H1 (cell line): Measurements from ENCODE around the gene NRBF2. TPM values are rescaled to one million over a fixed set of nuclear protein-coding genes. Genes with fewer than 3 reads are reported as not detected.

Experiments
- CTCF ChIA-PET: fragments of 300-600 bp; sonication (Branson Sonifier 250); formaldehyde crosslinking; loops from one replicate; lab custom pipeline; 2021; ENCODE audit not compliant: partially characterized antibody; lab: Charles Lee
- POLR2A ChIA-PET: fragments of 300-600 bp; sonication (Branson Sonifier 250); formaldehyde crosslinking; loops from one replicate; lab custom pipeline; 2021; ENCODE audit warnings: inconsistent platforms; ENCODE audit not compliant: partially characterized antibody; lab: Charles Lee
- DNase-seq, 2 experiments: peaks; one replicate each; pipeline versions ENCODE4 v3.0.0 to v3.0.0-alpha.2; 2010 to 2022; ENCODE audit warnings: low spot score in 2 of 2, low read depth in 1 of 2, mixed read lengths in 1 of 2
- FAIRE-seq: peaks from 2 replicates; lab custom pipeline; 2011; peaks lifted over from hg19 to GRCh38; lab: Jason Lieb, UNC
- H2AFZ ChIP-seq: 2 replicates; pipeline ENCODE4 v1.8.1; 2012; ENCODE audit warnings: low read length, inconsistent platforms
- H2AK5ac ChIP-seq: 2 replicates; pipeline ENCODE4 v1.6.1; 2013; ENCODE audit warnings: low read depth, low read length
- H2BK120ac ChIP-seq: replicated peaks from 2 replicates; pipeline ENCODE3; 2013; ENCODE audit warnings: low read depth, low read length, inconsistent platforms
- H2BK12ac ChIP-seq: 2 replicates; pipeline ENCODE4 v1.6.1; 2013; ENCODE audit warnings: low read depth, low read length
- H2BK15ac ChIP-seq: 2 replicates; pipeline ENCODE4 v1.6.1; 2013; ENCODE audit warnings: low read length
- H2BK20ac ChIP-seq: 2 replicates; pipeline ENCODE4 v1.6.1; 2013; ENCODE audit warnings: low read length
- H2BK5ac ChIP-seq: 2 replicates; pipeline ENCODE4 v1.6.1; 2013; ENCODE audit warnings: low read depth, low read length
- H3K14ac ChIP-seq: 2 replicates; pipeline ENCODE4 v1.6.1; 2013; ENCODE audit warnings: inconsistent platforms; ENCODE audit not compliant: insufficient read length
- H3K18ac ChIP-seq: 2 replicates; pipeline ENCODE4 v1.6.1; 2013; ENCODE audit warnings: low read length; ENCODE audit errors: extremely low read depth
- H3K23ac ChIP-seq: 2 replicates; pipeline ENCODE4 v1.6.1; 2013; ENCODE audit warnings: inconsistent platforms; ENCODE audit not compliant: insufficient read length
- H3K23me2 ChIP-seq: 2 replicates; pipeline ENCODE4 v1.6.1; 2013; ENCODE audit warnings: low read depth, low read length
- H3K27ac ChIP-seq: 2 replicates; pipeline ENCODE4 v1.6.1; 2011; ENCODE audit warnings: low read depth, low read length, inconsistent platforms
- H3K27me3 ChIP-seq, 4 experiments: replicated peaks in 1 of 4; 1 replicate in 1 of 4; 2 replicates in 3 of 4; pipeline versions ENCODE4 v1.6.1 to v1.8.1; 2011 to 2013; ENCODE audit warnings: low read length in 3 of 4, mild to moderate bottlenecking in 3 of 4, inconsistent platforms in 2 of 4, mixed read lengths in 2 of 4, moderate library complexity in 1 of 4; ENCODE audit not compliant: control insufficient read depth in 3 of 4, insufficient read depth in 3 of 4; ENCODE audit errors: extremely low read depth in 1 of 4
- H3K36me3 ChIP-seq, 4 experiments: 2 replicates each; pipeline versions ENCODE4 v1.6.1 to v1.8.1; 2011 to 2013; ENCODE audit warnings: mild to moderate bottlenecking in 4 of 4, low read length in 3 of 4, moderate library complexity in 2 of 4, control low read depth in 1 of 4, inconsistent platforms in 1 of 4; ENCODE audit not compliant: insufficient read depth in 4 of 4, control insufficient read depth in 2 of 4
- H3K4ac ChIP-seq: replicated peaks from 2 replicates; pipeline ENCODE3; 2013; ENCODE audit warnings: low read length, low read depth, mixed read lengths, inconsistent platforms; ENCODE audit not compliant: insufficient read length
- H3K4me1 ChIP-seq, 4 experiments: replicated peaks in 1 of 4; 1 replicate in 1 of 4; 2 replicates in 3 of 4; pipeline versions ENCODE4 v1.6.1 to v1.8.1; 2011 to 2013; ENCODE audit warnings: low read length in 3 of 4, inconsistent platforms in 2 of 4, mixed read lengths in 1 of 4; ENCODE audit not compliant: insufficient read depth in 4 of 4, control insufficient read depth in 3 of 4
- H3K4me2 ChIP-seq, 2 experiments: 2 replicates each; pipeline versions ENCODE4 v1.6.1 to v1.8.1; 2011 to 2013; ENCODE audit warnings: low read depth in 2 of 2, low read length in 2 of 2, control low read depth in 1 of 2, inconsistent platforms in 1 of 2, mild to moderate bottlenecking in 1 of 2; ENCODE audit not compliant: insufficient read depth in 1 of 2
- H3K4me3 ChIP-seq, 4 experiments: fragments of 200-600, 300-600 bp in 1 of 4; sonication (generic), shearing (Covaris generic), sonication (Bioruptor Twin) in 1 of 4; 2 replicates each; pipeline versions ENCODE4 v1.5.1 to v1.8.1; 2011 to 2016; ENCODE audit warnings: low read length in 4 of 4, low read depth in 3 of 4, control low read depth in 2 of 4, inconsistent platforms in 2 of 4, mild to moderate bottlenecking in 2 of 4, mixed read lengths in 1 of 4, moderate library complexity in 1 of 4; ENCODE audit not compliant: insufficient read depth in 2 of 4; ENCODE audit errors: extremely low read depth in 1 of 4
- H3K56ac ChIP-seq: replicated peaks from 2 replicates; pipeline ENCODE3; 2013; ENCODE audit warnings: low read depth, mild to moderate bottlenecking, mixed read lengths, low read length, inconsistent platforms; ENCODE audit not compliant: insufficient read length
- H3K79me1 ChIP-seq: 2 replicates; pipeline ENCODE4 v1.6.1; 2013; ENCODE audit warnings: low read depth, low read length, control low read depth
- H3K79me2 ChIP-seq, 2 experiments: 2 replicates each; pipeline versions ENCODE4 v1.6.1 to v1.8.1; 2012 to 2013; ENCODE audit warnings: low read length in 2 of 2, mild to moderate bottlenecking in 2 of 2, inconsistent platforms in 1 of 2; ENCODE audit not compliant: insufficient read depth in 2 of 2, control insufficient read depth in 1 of 2
- H3K9ac ChIP-seq, 4 experiments: replicated peaks in 1 of 4; 1 replicate in 1 of 4; 2 replicates in 3 of 4; pipeline versions ENCODE4 v1.6.1 to v1.8.1; 2011 to 2013; ENCODE audit warnings: low read depth in 3 of 4, low read length in 3 of 4, control low read depth in 2 of 4, mild to moderate bottlenecking in 2 of 4, moderate library complexity in 2 of 4, inconsistent platforms in 1 of 4; ENCODE audit errors: extremely low read depth in 1 of 4
- H3K9me3 ChIP-seq, 2 experiments: 2 replicates each; pipeline versions ENCODE4 v1.6.1 to v1.8.1; 2012 to 2013; ENCODE audit warnings: mild to moderate bottlenecking in 2 of 2, moderate library complexity in 2 of 2, control low read depth in 1 of 2, inconsistent platforms in 1 of 2, low read depth in 1 of 2, low read length in 1 of 2, mixed read lengths in 1 of 2; ENCODE audit not compliant: insufficient read depth in 2 of 2
- H4K20me1 ChIP-seq, 2 experiments: replicated peaks in 1 of 2; 2 replicates each; pipeline versions ENCODE3 to v1.8.1; 2011 to 2013; ENCODE audit warnings: inconsistent platforms in 2 of 2, low read length in 2 of 2, mild to moderate bottlenecking in 1 of 2; ENCODE audit not compliant: insufficient read depth in 2 of 2, control insufficient read depth in 1 of 2
- H4K5ac ChIP-seq: 2 replicates; pipeline ENCODE4 v1.6.1; 2013; ENCODE audit warnings: low read length, low read depth, mixed read lengths, inconsistent platforms; ENCODE audit not compliant: insufficient read length
- H4K8ac ChIP-seq: 2 replicates; pipeline ENCODE4 v1.8.0; 2013; ENCODE audit warnings: mild to moderate bottlenecking, moderate library complexity, low read length, inconsistent platforms; ENCODE audit not compliant: insufficient read depth; ENCODE audit errors: extremely low read depth
- H4K91ac ChIP-seq: replicated peaks from 2 replicates; pipeline ENCODE3; 2013; ENCODE audit warnings: low read length, mixed read lengths, inconsistent platforms; ENCODE audit not compliant: insufficient read length
- BRCA1 ChIP-seq: IDR thresholded peaks from 2 replicates; pipeline ENCODE4 v1.6.1; 2012; ENCODE audit warnings: low read depth, low read length, improper control_type of control experiment
- CBX8 ChIP-seq: fragments of 300-800, 300-1000 bp; sonication (generic); IDR thresholded peaks from 2 replicates; pipeline ENCODE4 v1.7.1; 2016; ENCODE audit warnings: low read depth, low read length, borderline replicate concordance
- CHD1 ChIP-seq: IDR thresholded peaks from 2 replicates; pipeline ENCODE4 v1.6.1; 2012; ENCODE audit warnings: low read depth, low read length, improper control_type of control experiment
- CTBP2 ChIP-seq: IDR thresholded peaks from 2 replicates; pipeline ENCODE4 v1.7.0; 2011; ENCODE audit warnings: borderline replicate concordance, mild to moderate bottlenecking, moderate library complexity, mixed read lengths, low read length; ENCODE audit not compliant: insufficient read depth, insufficient read length
- NRF1 ChIP-seq: IDR thresholded peaks from 2 replicates; pipeline ENCODE4 v1.6.1; 2011; ENCODE audit warnings: mild to moderate bottlenecking, low read depth, low read length, improper control_type of control experiment
- RNF2 ChIP-seq: fragments of 200-900, 300-1000 bp; sonication (generic); IDR thresholded peaks from 2 replicates; pipeline ENCODE4 v1.7.1; 2016; ENCODE audit warnings: borderline replicate concordance, low read depth, mild to moderate bottlenecking, antibody characterized with exemption, low read length; ENCODE audit not compliant: poor library complexity, severe bottlenecking; ENCODE audit errors: missing control alignments
- SP1 ChIP-seq: IDR thresholded peaks from 2 replicates; pipeline ENCODE4 v1.6.1; 2011; ENCODE audit warnings: low read depth, low read length
- USF2 ChIP-seq: IDR thresholded peaks from 2 replicates; pipeline ENCODE4 v1.6.1; 2011; ENCODE audit warnings: low read length, improper control_type of control experiment
- ZNF274 ChIP-seq: IDR thresholded peaks from 2 replicates; pipeline ENCODE4 v1.7.0; 2012; ENCODE audit warnings: low read length, borderline replicate concordance; ENCODE audit errors: extremely low read depth
- WGBS, 2 experiments: shearing (Covaris generic) in 1 of 2; methylation state at CpG; one replicate each; pipeline versions ENCODE4 v1.1.6 to v1.1.7; 2013 to 2015; ENCODE audit warnings: low lambda C conversion rate in 2 of 2, mixed read lengths in 2 of 2, inconsistent platforms in 1 of 2, low coverage in 1 of 2, missing lambda C conversion rate in 1 of 2; ENCODE audit not compliant: insufficient replicate concordance in 2 of 2, insufficient coverage in 1 of 2, insufficient read length in 1 of 2; ENCODE audit errors: extremely low coverage in 1 of 2, missing lambda C conversion rate in 1 of 2; 5-methylcytosine and 5-hydroxymethylcytosine counted together
- polyA plus RNA-seq, 7 experiments: library from polyadenylated mRNA; depleted of rRNA in 3 of 7; stranded (reverse) in 5 of 7; unstranded in 2 of 7; fragments of >200 nt in 5 of 7; fragments of 200-250 nt in 2 of 7; gene quantifications; 1 replicate in 5 of 7; 2 replicates in 1 of 7; 4 replicates in 1 of 7; pipeline versions ENCODE4 v1.2.1 to v1.2.3, GENCODE V29; 2011 to 2013; ENCODE audit warnings: missing spikeins in 2 of 7, mixed read lengths in 2 of 7
- total RNA-seq: library from RNA; stranded (reverse); fragmentation: NEBNext Ultra II Directional; extraction: Animal tissue kit (Norgen Biotek cat#: 25700); gene quantifications from 2 replicates; pipeline ENCODE4 v1.2.1, GENCODE V29; 2021

NRBF2 gene
- total and polyA plus RNA-seq, 2 of the 8 experiments (the other 6 are each of a cell fraction or from before 2014, with no cell fraction given): 11.0 to 29.9 TPM

- H3K27ac ChIP-seq: no peak overlapping the region
- H3K9ac ChIP-seq: no peak overlapping the region
- ChIA-PET POLR2A (no interaction called here), CTCF (no interaction called here)
- H3K9me3 ChIP-seq: no peaks in the 10 kb centered on the region
- H2AFZ ChIP-seq: no peak overlapping the region
- H2AK5ac ChIP-seq: no peak overlapping the region
- no peak overlapping the region for H3K4me2 ChIP-seq
- H4K20me1 ChIP-seq: peaks cover 0 to 4% of the 10 kb centered on the region in 2 experiments
- H3K79me2 ChIP-seq: peaks cover 0 to 21% of the 10 kb centered on the region in 2 experiments; a peak in 2 of 4 replicates
- no peak overlapping the region for H3K23ac ChIP-seq
- no peaks in the 10 kb centered on the region for H3K27me3 ChIP-seq
- peaks cover 9 to 82% (median 47%) of the 10 kb centered on the region in 4 experiments for H3K36me3 ChIP-seq
- no peak overlapping the region for H3K4ac ChIP-seq
- WGBS, 2 experiments: 95% methylated on average over 2 of the region's 2 CpGs; no CpG with 5 or more reads in 1 of the 2 experiments
- peaks cover 0 to 5% (median 2%) of the 10 kb centered on the region in 4 experiments; a peak in 4 of 7 replicates for H3K4me1 ChIP-seq
- H4K8ac ChIP-seq: no peak overlapping the region
- no peak overlapping the region for H3K18ac ChIP-seq
- H3K14ac ChIP-seq: no peak overlapping the region
- H2BK20ac ChIP-seq: no peak overlapping the region
- H2BK120ac ChIP-seq: no peak overlapping the region
- H3K56ac ChIP-seq: no peak overlapping the region
- no peak for DNase-seq
- H3K23me2 ChIP-seq: no peaks in the 10 kb centered on the region
- H3K79me1 ChIP-seq: no peaks in the 10 kb centered on the region; the same call in 1 of the 2 replicates
- H4K91ac ChIP-seq: no peak overlapping the region
- H3K4me3 ChIP-seq: no peak overlapping the region
- H4K5ac ChIP-seq: no peak overlapping the region
- no peak overlapping the region for H2BK15ac ChIP-seq
- H2BK5ac ChIP-seq: no peak overlapping the region
- no peak overlapping the region for H2BK12ac ChIP-seq
- no peak for FAIRE-seq
- TF ChIP-seq CHD1: no peak
- no peak for TF ChIP-seq CBX8
- TF ChIP-seq USF2: no peak
- no peak for TF ChIP-seq NRF1
- TF ChIP-seq ZNF274: no peak
- TF ChIP-seq SP1: no peak
- no peak for TF ChIP-seq BRCA1
- no peak for TF ChIP-seq RNF2
- no peak for TF ChIP-seq CTBP2
Observed at GRCh38 chr10:63197344-63198092, 64.4 kb downstream of the NRBF2 start.
